MM.1S (cell line): ENCODE results near the gene UBE2U.

ENCODE experiments used
- DNase-seq: peaks from one replicate; pipeline ENCODE4 v3.0.0-alpha.2; 2015
- H2AFZ ChIP-seq: fragments of 300-600 bp; sonication (generic); 2 replicates; pipeline ENCODE4 v1.6.0; 2016; ENCODE audit warnings: antibody characterized with exemption, low read length
- H3F3A ChIP-seq: fragments of 300-600 bp; sonication (generic); 2 replicates; pipeline ENCODE4 v1.6.1; 2016; ENCODE audit warnings: mild to moderate bottlenecking, antibody characterized with exemption, low read length, moderate library complexity, mixed read lengths; ENCODE audit not compliant: insufficient read depth
- H3K27ac ChIP-seq: fragments of 300-600 bp; sonication (generic); 2 replicates; pipeline ENCODE4 v1.5.1; 2016; ENCODE audit warnings: mild to moderate bottlenecking, low read length
- H3K27me3 ChIP-seq: fragments of 300-600 bp; sonication (generic); replicated peaks from 2 replicates; pipeline ENCODE4 v1.6.0; 2016; ENCODE audit warnings: low read length; ENCODE audit not compliant: insufficient read depth
- H3K36me3 ChIP-seq: fragments of 300-600 bp; sonication (generic); replicated peaks from 2 replicates; pipeline ENCODE4 v1.6.1; 2016; ENCODE audit warnings: mild to moderate bottlenecking, low read length, mixed read lengths; ENCODE audit not compliant: insufficient read depth
- H3K4me1 ChIP-seq: fragments of 300-600 bp; sonication (generic); 2 replicates; pipeline ENCODE4 v1.6.1; 2016; ENCODE audit warnings: low read length, mixed read lengths
- H3K4me2 ChIP-seq: fragments of 300-600 bp; sonication (generic); 2 replicates; pipeline ENCODE4 v1.6.0; 2016; ENCODE audit warnings: low read depth, low read length
- H3K4me3 ChIP-seq: fragments of 300-600 bp; sonication (generic); 2 replicates; pipeline ENCODE4 v1.5.1; 2016; ENCODE audit warnings: low read length, mixed read lengths
- H3K79me2 ChIP-seq: fragments of 300-600 bp; sonication (generic); 2 replicates; pipeline ENCODE4 v1.6.1; 2016; ENCODE audit warnings: mixed run types, low read length, mixed read lengths
- H3K9ac ChIP-seq: fragments of 300-600 bp; sonication (generic); 2 replicates; pipeline ENCODE4 v1.6.1; 2016; ENCODE audit warnings: low read length, mixed read lengths
- H3K9me2 ChIP-seq: fragments of 300-600 bp; sonication (generic); replicated peaks from 2 replicates; pipeline ENCODE4 v1.6.1; 2016; ENCODE audit warnings: mild to moderate bottlenecking, low read length, mixed read lengths; ENCODE audit not compliant: insufficient read depth
- H3K9me3 ChIP-seq: fragments of 300-600 bp; sonication (generic); replicated peaks from 2 replicates; pipeline ENCODE4 v1.6.1; 2016; ENCODE audit warnings: mild to moderate bottlenecking, low read length, mixed read lengths; ENCODE audit not compliant: insufficient read depth
- H4K20me1 ChIP-seq: fragments of 300-600 bp; sonication (generic); 2 replicates; pipeline ENCODE4 v1.6.1; 2016; ENCODE audit warnings: mild to moderate bottlenecking, low read length, moderate library complexity, mixed read lengths; ENCODE audit not compliant: insufficient read depth
- CTCF ChIP-seq: fragments of 300-600 bp; sonication (generic); IDR thresholded peaks from 2 replicates; pipeline ENCODE4 v1.5.1; 2016; ENCODE audit warnings: antibody characterized with exemption, low read length, mixed read lengths
- EZH2 ChIP-seq: fragments of 300-600 bp; sonication (generic); optimal IDR thresholded peaks from 2 replicates; pipeline ENCODE3; 2017; ENCODE audit warnings: low read depth, mild to moderate bottlenecking, antibody characterized with exemption, low read length, mixed read lengths
- EZH2phosphoT487 ChIP-seq: fragments of 300-600 bp; sonication (generic); IDR thresholded peaks from 2 replicates; pipeline ENCODE4 v1.6.1; 2018; ENCODE audit warnings: antibody characterized with exemption, low read length

Gene UBE2U

GRCh38 chr1:64304823-64305222, 101.4 kb downstream of the UBE2U start:
- Histone ChIP-seq H3K9me3 (no peaks in the 10 kb centered on the region), H3K79me2 (no peaks in the 10 kb centered on the region), H3K4me3 (no peak overlapping the region), H3K36me3 (no peaks in the 10 kb centered on the region), H2AFZ (no peak overlapping the region), H3F3A (no peaks in the 10 kb centered on the region), H3K4me1 (no peaks in the 10 kb centered on the region), H4K20me1 (no peaks in the 10 kb centered on the region), H3K9me2 (no peaks in the 10 kb centered on the region), H3K9ac (no peak overlapping the region), H3K27ac (no peak overlapping the region), H3K27me3 (no peaks in the 10 kb centered on the region), H3K4me2 (no peak overlapping the region)
- no peak for DNase-seq
- TF ChIP-seq CTCF (no peak), EZH2 (no peak)

DNA sequence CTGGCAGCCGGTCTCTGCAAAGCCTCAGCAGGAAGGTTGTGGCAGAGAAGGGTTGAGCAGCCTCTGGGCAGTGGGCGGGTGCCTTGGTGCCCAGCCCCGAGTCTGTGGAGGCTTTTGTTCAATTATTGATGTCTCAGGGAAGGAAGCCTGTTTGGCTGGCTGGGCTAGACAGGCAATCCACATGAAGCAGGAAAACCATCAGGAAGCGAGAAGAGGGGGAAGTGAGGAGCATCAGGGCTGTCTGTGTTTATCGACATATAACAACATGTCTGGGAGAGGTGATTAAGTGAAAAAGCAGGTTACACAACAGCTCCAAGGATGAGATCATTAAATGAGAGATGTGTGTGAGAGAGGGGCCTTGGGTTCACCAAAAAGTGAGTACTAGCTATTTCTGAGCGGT, 105.4 kb downstream of the UBE2U start:
- H2AFZ ChIP-seq: no peak overlapping the region
- no peak overlapping the region for H3K9ac ChIP-seq
- no peak overlapping the region for H3K4me3 ChIP-seq
- no peaks in the 10 kb centered on the region for H3K9me2 ChIP-seq
- H3K4me1 ChIP-seq: no peaks in the 10 kb centered on the region
- no peaks in the 10 kb centered on the region for H3K9me3 ChIP-seq
- no peaks in the 10 kb centered on the region for H3K27me3 ChIP-seq
- H3K4me2 ChIP-seq: no peak overlapping the region
- H3K79me2 ChIP-seq: no peaks in the 10 kb centered on the region
- DNase-seq: no peak
- H4K20me1 ChIP-seq: no peaks in the 10 kb centered on the region
- H3K27ac ChIP-seq: no peak overlapping the region
- no peak for TF ChIP-seq EZH2
- TF ChIP-seq CTCF: no peak
- no peak for TF ChIP-seq EZH2phosphoT487
- no peaks in the 10 kb centered on the region for H3K36me3 ChIP-seq
- no peaks in the 10 kb centered on the region for H3F3A ChIP-seq

GRCh38 chr1:64309431-64309831, 106.0 kb downstream of the UBE2U start:
- H3K4me1 ChIP-seq: no peaks in the 10 kb centered on the region

More at GRCh38 chr1:64309431-64309831, 106.0 kb downstream of the UBE2U start:
- H3K9me3 ChIP-seq: no peaks in the 10 kb centered on the region
- H3K4me3 ChIP-seq: no peak overlapping the region
- H3K27me3 ChIP-seq: no peaks in the 10 kb centered on the region
- no peak for TF ChIP-seq EZH2
- TF ChIP-seq CTCF: no peak
- TF ChIP-seq EZH2phosphoT487: no peak
- no peaks in the 10 kb centered on the region for H3K36me3 ChIP-seq
- no peaks in the 10 kb centered on the region for H3K9me2 ChIP-seq
- no peak overlapping the region for H3K27ac ChIP-seq
- no peak overlapping the region for H3K4me2 ChIP-seq
- no peaks in the 10 kb centered on the region for H3K79me2 ChIP-seq
- no peak overlapping the region for H2AFZ ChIP-seq
- H4K20me1 ChIP-seq: no peaks in the 10 kb centered on the region
- no peak for DNase-seq
- no peaks in the 10 kb centered on the region for H3F3A ChIP-seq
- H3K9ac ChIP-seq: no peak overlapping the region
